Measurements from ENCODE around the gene SPATA4.

- TF ChIP-seq TAF1 (IDR thresholded peaks at IDR 0.05; ENCODE audit: low read depth) (no peak), CEBPB (IDR thresholded peaks at IDR 0.05) (no peak), EP300 (IDR thresholded peaks at IDR 0.05; ENCODE audit: borderline replicate concordance) (no peak), RAD21 (IDR thresholded peaks at IDR 0.05; ENCODE audit: low read depth) (no peak), CREB1 (IDR thresholded peaks at IDR 0.05; ENCODE audit: low read depth) (no peak)
Observed at GRCh38 chr4:176222149-176222548, 26.8 kb upstream of the SPATA4 start.
